DND-41 (cell line): ENCODE data around the gene VIPR1.

ENCODE experiments used
- CTCF ChIP-seq: IDR thresholded peaks from 2 replicates; pipeline ENCODE4 v1.5.1; 2012; ENCODE audit warnings: borderline replicate concordance, low read length, moderate library complexity, mild to moderate bottlenecking; ENCODE audit not compliant: poor library complexity, severe bottlenecking; ENCODE audit errors: extremely low read depth
- EZH2 ChIP-seq: IDR thresholded peaks from 3 replicates; pipeline ENCODE4 v1.6.1; 2012; ENCODE audit warnings: borderline replicate concordance, low read depth, mild to moderate bottlenecking, moderate library complexity, low read length, inconsistent platforms; ENCODE audit not compliant: severe bottlenecking

- no peak for TF ChIP-seq CTCF
- TF ChIP-seq EZH2, result no peak
These were observed 1.5 kb downstream of the VIPR1 start for GRCh38 chr3:42503957-42504333.
